ENCODE results near the gene STARD7.
A peak's percentile ranks its signal among the peaks of the same experiment; 100 is the strongest.
"Not testable (repeated sequence)": the region's sequence is repeated elsewhere in the genome, so short reads cannot be mapped to it uniquely, and the experiment has no call there.

STARD7 gene

GRCh38 chr2:96148410-96149217 lies 60.0 kb downstream of the STARD7 start:
- peak; percentile 87 for DNase-seq (ENCODE audit: low read depth, low spot score)

DNA sequence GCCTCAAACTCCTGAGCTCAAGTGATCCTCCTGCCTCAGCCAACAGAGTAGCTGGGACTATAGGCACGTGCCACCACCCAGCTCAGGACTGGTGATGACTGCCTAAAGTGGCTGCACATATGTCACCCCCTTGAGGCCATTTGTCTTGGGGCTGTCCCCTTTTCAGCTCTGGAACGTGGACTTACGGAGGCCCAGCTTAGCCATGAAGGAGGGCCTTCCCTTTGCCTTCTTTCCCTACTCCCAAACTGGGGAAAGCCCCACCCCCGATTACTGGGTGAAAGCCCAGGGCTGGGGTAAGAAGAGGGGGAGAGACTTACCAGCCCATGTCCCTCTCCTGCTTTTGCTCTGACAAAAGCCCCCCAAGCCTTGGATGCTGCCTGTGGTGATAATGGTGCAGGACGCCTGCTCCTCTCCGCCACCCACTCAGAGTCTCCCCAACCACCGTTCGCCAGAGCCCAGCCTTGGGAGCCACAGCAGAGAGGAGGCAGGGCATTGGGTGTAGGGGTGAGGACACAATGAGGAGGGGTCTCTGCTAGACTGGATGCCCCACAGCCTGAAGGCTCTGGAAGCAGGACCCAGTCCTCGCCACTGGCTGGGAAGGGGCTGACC lies 60.9 kb downstream of the STARD7 start:
- no peak for DNase-seq (ENCODE audit: low read depth, low spot score)

DNA sequence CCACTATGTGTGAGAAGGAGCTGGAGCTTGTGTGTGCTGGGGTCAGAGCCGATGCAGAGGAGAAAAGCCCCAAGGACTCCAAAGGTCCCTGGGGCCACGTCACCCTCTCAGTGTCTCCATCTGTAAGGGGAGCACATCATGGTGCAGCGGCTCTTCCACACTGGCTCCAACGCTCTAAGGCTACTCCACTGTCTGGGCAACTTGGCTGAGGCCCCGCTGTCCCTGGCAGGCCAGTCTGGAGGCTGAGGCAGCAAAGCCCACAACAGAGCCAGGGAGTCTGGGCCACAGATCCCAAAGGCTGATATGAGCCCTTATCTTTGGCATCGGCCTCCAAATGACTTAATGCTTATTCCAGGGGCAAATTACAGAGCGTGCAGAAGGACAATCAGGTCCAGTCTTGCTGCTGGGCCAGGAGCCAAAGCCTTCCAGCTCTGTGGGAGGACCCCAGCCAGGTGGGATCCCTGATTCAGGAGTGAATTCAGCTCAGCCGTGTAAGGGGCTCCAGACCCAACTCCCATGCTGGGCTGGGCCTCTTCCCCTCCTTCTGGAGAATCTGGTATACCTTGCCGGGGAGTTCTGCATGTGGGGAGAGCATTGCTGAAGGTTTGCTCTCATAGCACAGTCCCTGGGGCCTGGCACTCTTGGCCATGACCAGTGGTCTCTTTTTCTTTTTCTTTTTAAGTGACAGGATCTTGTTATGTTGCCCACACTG lies 61.6 kb downstream of the STARD7 start:
- DNase-seq (ENCODE audit: low read depth, low spot score): peak; percentile 64

GRCh38 chr2:96146153-96146880 lies 62.3 kb downstream of the STARD7 start:
- DNase-seq (ENCODE audit: low read depth, low spot score): peak; percentile 27

GRCh38 chr2:96145848-96146152 lies 62.8 kb downstream of the STARD7 start:
- no peak for DNase-seq (ENCODE audit: low read depth, low spot score)

DNA sequence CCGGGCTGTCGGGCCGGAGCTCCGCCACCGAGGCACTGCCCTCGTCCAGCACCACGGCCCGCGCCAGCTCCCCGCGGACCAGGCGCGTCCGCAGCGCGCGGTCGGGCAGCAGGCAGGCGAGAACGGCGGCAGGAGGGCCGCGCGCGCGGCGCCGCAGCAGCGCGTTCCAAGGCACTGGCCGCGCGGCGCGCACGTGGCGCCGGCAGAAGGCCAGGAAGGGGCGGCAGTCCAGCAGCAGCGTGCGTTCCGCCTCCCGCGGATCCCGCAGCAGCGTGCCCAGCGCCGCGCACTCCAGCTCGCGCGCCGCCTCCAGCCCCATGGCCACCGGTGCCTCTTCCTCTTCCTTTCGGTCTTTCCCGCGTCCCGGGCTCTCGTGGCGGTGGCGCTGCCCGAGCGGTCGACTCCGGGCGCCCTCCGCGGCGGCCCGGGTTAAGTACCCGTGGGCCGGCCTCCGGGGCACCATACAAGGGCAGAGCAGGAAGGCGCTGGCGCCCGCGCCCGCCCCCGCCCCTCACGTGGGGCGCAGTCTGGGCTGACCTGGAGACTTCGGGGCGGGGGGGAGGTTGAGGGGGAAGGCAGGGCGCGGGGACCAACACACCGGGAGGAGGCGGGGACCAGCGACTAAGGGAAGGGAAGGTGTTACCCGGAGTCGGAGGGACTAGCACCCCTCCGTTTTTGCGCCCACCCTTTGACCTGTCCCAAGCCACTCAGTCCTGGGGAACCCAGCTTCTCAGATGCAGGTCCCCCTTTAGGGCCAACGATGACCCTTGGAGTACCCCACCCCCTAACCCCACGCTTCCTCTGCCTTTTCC lies 63.4 kb downstream of the STARD7 start, which contains the start of gene DUSP2:
Gene DUSP2, minus strand, starts transcription at position 405 of the 812 bp plus-strand sequence. Its CDS starts 86 bp downstream, at position 319.
- DNase-seq (ENCODE audit: low read depth, low spot score): peak; percentile 71

- peak; percentile 63 for DNase-seq (ENCODE audit: low read depth, low spot score)
Observed at GRCh38 chr2:96144481-96145035, 64.1 kb downstream of the STARD7 start.

- peak; percentile 74 for DNase-seq (ENCODE audit: low read depth, low spot score)
Observed at GRCh38 chr2:96143848-96144480, 64.7 kb downstream of the STARD7 start.

DNA sequence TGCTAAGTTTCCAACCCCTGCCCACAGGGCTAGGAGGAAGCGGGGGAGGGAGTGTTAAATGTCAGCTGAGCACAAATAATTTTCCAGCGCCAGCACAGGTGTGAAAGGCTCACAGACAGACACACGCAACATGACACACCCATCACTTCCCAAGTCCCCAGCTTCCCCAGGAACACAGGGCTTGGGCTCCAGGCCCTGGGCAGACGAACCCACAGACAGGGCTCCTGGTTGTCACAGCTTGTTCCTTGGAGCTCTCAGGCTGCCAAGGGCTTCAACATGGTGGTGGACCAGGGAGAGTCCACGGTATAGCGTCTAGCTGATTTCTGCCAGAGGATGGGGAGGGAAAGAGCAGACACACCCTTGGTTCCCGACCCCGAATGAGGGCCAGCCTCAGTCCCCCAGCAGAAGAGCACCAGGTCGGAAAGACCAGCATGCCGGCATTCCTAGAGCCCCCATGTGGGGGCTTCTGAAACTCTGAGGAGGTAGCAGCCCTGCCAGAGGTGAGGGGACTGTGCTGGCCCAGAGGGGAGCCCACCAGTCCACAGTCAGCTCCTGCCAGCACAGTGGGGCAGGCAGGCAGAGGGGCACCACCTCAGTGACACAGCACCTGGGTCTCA lies 65.3 kb downstream of the STARD7 start:
- DNase-seq (ENCODE audit: low read depth, low spot score): no peak

GRCh38 chr2:96142217-96143113 lies 66.2 kb downstream of the STARD7 start:
- no peak for DNase-seq (ENCODE audit: low read depth, low spot score)

GRCh38 chr2:96141624-96141967 lies 67.0 kb downstream of the STARD7 start:
- DNase-seq (ENCODE audit: low read depth, low spot score): not testable (repeated sequence)

GRCh38 chr2:96140941-96141623 lies 67.5 kb downstream of the STARD7 start:
- no peak for DNase-seq (ENCODE audit: low read depth, low spot score)

DNA sequence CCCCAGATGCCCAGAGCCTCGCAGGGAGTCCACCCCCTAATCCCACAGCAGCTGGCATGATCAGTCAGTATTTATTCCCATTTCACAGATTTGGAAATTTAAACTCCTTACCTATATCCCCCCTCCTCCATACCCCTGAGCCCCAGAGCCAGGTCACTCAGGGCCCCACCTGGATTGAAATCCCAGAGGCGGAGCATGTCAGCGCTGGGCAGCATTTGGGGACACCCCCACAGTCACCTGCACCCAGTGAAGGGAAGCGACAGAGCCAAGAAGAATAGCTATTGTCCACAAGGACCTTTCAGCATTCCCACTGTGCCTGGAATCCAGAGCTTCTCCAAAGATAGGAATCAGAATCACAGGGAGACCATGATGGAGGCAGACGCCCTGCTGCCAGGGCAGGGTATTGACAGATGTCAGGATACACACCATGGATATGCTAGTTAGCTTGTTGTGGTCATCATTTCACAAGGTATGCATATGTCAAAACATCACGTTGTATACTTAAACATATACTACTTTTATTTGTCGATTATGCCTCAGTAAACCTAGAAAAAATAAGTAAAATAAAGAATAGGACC lies 69.4 kb downstream of the STARD7 start:
- no peak for DNase-seq (ENCODE audit: low read depth, low spot score)

DNA sequence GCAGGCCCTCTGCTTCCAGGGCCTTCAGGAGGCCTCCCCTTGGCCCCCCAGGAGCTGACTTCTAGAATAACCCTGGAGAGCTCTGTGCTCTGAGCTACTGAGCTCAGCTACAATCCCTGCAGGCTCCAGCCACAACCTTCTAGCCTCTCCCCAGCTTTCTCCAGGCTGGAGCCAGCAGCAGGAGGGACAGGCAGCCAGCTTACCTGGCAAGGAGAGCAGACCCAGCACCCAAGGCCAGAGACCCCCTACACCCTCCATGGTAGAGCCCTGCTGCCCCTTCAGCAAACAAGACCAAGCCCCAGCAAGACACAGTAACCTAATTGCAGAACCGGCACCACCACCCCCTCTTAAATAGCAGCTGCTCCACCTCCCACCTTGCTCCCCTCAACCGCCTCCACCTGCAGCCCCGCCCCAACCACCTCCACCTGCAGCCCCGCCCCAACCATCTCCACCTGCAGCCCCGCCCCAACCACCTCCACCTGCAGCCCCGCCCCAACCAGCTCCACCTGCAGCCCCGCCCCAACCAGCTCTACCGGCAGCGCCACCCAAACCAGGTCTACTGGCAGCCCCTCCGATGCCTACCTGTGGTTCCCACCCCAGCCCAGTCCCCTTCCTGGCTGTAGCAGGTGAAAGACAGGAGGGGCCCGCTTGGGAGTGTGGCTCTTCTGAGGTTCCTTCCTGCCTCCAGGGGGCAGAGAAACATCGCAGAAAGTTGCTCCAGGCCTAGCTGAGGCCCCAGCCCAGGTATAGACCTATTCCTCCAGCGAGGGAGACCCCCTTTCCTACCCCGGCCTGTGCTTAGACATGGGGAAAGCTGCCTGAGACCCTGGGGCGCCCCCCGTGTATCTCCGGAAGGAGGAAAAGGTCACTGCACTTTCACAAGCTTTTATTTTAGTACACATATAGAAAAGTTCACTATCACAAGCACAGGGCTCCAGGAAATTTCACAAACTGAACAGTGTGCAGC lies 70.2 kb downstream of the STARD7 start, which contains the start of gene ASTL:
Gene ASTL, minus strand, starts transcription at position 324 of the 967 bp plus-strand sequence. Its CDS starts 66 bp downstream, at position 258.
- peak; percentile 73 for DNase-seq (ENCODE audit: low read depth, low spot score)

GRCh38 chr2:96137321-96138178 lies 71.1 kb downstream of the STARD7 start:
- DNase-seq (ENCODE audit: low read depth, low spot score): no peak
